GM21390 (cell line): ENCODE data around the gene NXPE2.

Experiments
- ATAC-seq: cut with Tn5 transposase; IDR thresholded peaks from one replicate; pipeline ENCODE4 v1.9.1; 2021; ENCODE audit not compliant: unreplicated experiment

Gene NXPE2

GRCh38 chr11:114738954-114739353 is 60.6 kb downstream of the NXPE2 start:
- no peak for ATAC-seq

GRCh38 chr11:114745150-114745671 is 66.9 kb downstream of the NXPE2 start:
- no peak for ATAC-seq

GRCh38 chr11:114746013-114746412 is 67.7 kb downstream of the NXPE2 start:
- no peak for ATAC-seq
